Measurements from ENCODE around the gene PRKN.

PRKN gene

GRCh38 chr6:162481320-162481719 is 246.2 kb downstream of the PRKN start:
- intact Hi-C loops (cut with DNase I; ENCODE audit: low total_unique reads): no loop called here
- Histone ChIP-seq H3K4me3 (no peak overlapping the region), H3K9me3 (no peaks in the 10 kb centered on the region), H3K4me1 (no peaks in the 10 kb centered on the region), H3K36me3 (no peaks in the 10 kb centered on the region), H3K27ac (no peak overlapping the region), H3K27me3 (no peaks in the 10 kb centered on the region)
- no peak for DNase-seq
- TF ChIP-seq, protein P1, sequence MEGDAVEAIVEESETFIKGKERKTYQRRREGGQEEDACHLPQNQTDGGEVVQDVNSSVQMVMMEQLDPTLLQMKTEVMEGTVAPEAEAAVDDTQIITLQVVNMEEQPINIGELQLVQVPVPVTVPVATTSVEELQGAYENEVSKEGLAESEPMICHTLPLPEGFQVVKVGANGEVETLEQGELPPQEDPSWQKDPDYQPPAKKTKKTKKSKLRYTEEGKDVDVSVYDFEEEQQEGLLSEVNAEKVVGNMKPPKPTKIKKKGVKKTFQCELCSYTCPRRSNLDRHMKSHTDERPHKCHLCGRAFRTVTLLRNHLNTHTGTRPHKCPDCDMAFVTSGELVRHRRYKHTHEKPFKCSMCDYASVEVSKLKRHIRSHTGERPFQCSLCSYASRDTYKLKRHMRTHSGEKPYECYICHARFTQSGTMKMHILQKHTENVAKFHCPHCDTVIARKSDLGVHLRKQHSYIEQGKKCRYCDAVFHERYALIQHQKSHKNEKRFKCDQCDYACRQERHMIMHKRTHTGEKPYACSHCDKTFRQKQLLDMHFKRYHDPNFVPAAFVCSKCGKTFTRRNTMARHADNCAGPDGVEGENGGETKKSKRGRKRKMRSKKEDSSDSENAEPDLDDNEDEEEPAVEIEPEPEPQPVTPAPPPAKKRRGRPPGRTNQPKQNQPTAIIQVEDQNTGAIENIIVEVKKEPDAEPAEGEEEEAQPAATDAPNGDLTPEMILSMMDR (IDR thresholded peaks at IDR 0.05): no peak

- Histone ChIP-seq H3K9me3 (no peaks in the 10 kb centered on the region), H3K27ac (no peak overlapping the region), H3K27me3 (no peaks in the 10 kb centered on the region), H3K4me1 (no peaks in the 10 kb centered on the region), H3K36me3 (no peaks in the 10 kb centered on the region), H3K4me3 (no peak overlapping the region)
- DNase-seq: no peak
- TF ChIP-seq, protein P1 (IDR thresholded peaks at IDR 0.05): no peak
- intact Hi-C loops (cut with DNase I; ENCODE audit: low total_unique reads): no loop called here
Observed at GRCh38 chr6:162478192-162478671, 249.3 kb downstream of the PRKN start.

DNA sequence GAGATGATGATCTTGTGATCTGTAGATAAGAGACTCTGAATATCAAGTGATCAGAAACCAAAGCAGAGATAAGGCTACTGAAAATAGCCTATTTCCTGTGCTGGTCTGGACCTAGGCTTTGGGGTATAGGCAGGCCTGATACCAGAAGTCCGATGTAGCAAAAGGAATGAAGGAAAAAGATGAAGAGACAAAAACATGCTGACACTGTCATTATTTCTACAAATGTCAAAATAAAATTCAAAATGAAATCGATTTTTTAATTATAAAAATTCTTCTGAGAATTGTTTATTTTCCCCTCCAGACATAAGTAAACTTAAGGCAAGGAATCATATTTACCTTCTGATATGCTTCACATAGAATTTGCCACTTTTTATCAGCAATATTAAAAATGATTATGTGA is 252.8 kb downstream of the PRKN start:
- no peak for DNase-seq
- Histone ChIP-seq H3K9me3 (no peaks in the 10 kb centered on the region), H3K27me3 (no peaks in the 10 kb centered on the region), H3K27ac (no peak overlapping the region), H3K36me3 (no peaks in the 10 kb centered on the region), H3K4me3 (no peak overlapping the region), H3K4me1 (no peaks in the 10 kb centered on the region)
- TF ChIP-seq, protein P1 (IDR thresholded peaks at IDR 0.05): no peak
- intact Hi-C loops (cut with DNase I; ENCODE audit: low total_unique reads): no loop called here

- Histone ChIP-seq H3K27me3 (no peaks in the 10 kb centered on the region), H3K4me3 (no peak overlapping the region), H3K36me3 (no peaks in the 10 kb centered on the region), H3K27ac (no peak overlapping the region), H3K9me3 (no peaks in the 10 kb centered on the region), H3K4me1 (no peaks in the 10 kb centered on the region)
- intact Hi-C loops (cut with DNase I; ENCODE audit: low total_unique reads): no loop called here
- TF ChIP-seq, protein P1 (IDR thresholded peaks at IDR 0.05): no peak
- no peak for DNase-seq
Observed at GRCh38 chr6:162471842-162472241, 255.7 kb downstream of the PRKN start.

GRCh38 chr6:162468326-162468725 is 259.2 kb downstream of the PRKN start:
- no peaks in the 10 kb centered on the region for H3K9me3 ChIP-seq
- H3K27me3 ChIP-seq: no peaks in the 10 kb centered on the region
- no peaks in the 10 kb centered on the region for H3K36me3 ChIP-seq
- no peak for DNase-seq
- intact Hi-C loops (cut with DNase I; ENCODE audit: low total_unique reads): no loop called here
- no peak overlapping the region for H3K27ac ChIP-seq
- no peak overlapping the region for H3K4me3 ChIP-seq
- H3K4me1 ChIP-seq: no peaks in the 10 kb centered on the region
- TF ChIP-seq, protein P1 (IDR thresholded peaks at IDR 0.05): no peak

DNA sequence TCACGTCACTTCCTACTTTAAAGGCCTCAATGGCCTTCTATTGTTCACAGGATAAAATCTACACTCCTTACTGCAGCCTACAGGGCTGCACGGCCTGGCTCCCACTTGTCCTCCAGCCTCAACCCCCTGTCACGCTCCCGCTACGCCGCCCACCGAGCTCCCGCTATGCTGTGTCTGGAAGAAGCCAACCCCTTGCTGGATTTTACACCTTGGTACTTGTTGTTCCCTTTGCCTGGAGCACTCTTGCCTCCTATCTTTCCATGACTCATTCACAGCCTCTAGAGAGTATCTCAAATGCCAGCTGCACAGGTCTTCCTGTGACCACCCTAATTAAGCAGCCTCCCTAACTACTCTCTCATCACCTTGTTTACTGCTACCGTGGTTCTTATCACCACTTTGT is 259.9 kb downstream of the PRKN start:
- H3K36me3 ChIP-seq: no peaks in the 10 kb centered on the region
- TF ChIP-seq, protein P1 (IDR thresholded peaks at IDR 0.05): no peak
- H3K4me3 ChIP-seq: no peak overlapping the region
- H3K4me1 ChIP-seq: no peaks in the 10 kb centered on the region
- no peak overlapping the region for H3K27ac ChIP-seq
- H3K27me3 ChIP-seq: no peaks in the 10 kb centered on the region
- intact Hi-C loops (cut with DNase I; ENCODE audit: low total_unique reads): no loop called here
- no peak for DNase-seq
- no peaks in the 10 kb centered on the region for H3K9me3 ChIP-seq

Data from tibial artery (tissue), 4 donors.